ENCODE data around the gene PRDM16.

PRDM16 gene

DNA sequence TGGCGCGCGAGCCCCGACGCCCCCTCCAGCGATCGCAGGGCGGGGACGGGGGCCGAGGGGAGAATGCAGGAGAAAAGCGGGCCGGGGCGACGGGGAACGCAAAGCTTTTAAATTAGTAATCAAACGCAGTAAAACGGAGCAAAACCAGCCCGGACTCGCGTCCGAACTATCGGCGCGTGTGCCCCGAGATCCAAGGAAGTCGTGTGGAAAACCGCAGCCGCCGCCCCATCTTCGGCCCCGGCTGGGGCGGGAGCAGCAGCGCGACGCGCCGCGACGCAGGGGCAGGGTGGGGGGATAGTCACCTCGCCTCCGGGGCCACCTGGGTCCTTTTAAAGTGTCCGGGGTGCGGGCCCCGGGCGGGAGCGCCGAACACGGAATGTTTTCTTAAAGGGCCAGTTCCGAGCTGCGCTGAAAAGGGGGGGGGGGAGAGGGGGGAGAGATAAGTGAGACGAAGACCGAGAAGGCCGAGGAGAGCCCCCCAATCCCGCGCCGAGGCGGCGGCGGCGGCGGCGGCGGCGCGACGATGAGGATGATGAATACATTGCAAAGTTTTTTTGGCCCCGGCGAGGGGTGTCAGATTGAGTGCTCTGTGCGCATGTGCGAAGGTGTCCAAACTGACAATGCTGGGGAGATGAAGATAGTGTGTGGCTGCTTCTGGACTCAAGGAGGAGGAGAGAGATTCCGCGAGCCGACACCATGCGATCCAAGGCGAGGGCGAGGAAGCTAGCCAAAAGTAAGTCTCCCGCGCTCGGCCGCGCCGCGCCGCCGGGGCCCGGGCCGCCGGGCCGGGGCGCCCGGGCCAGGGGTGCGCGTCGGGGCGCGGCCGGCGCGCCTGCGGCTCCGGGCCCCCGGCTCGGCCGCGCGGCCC, at the start of gene PRDM16:
Gene PRDM16, plus strand, starts transcription at position 640 of the 868 bp plus-strand sequence. Its CDS starts 57 bp downstream, at position 697.
- no peak for DNase-seq

DNA sequence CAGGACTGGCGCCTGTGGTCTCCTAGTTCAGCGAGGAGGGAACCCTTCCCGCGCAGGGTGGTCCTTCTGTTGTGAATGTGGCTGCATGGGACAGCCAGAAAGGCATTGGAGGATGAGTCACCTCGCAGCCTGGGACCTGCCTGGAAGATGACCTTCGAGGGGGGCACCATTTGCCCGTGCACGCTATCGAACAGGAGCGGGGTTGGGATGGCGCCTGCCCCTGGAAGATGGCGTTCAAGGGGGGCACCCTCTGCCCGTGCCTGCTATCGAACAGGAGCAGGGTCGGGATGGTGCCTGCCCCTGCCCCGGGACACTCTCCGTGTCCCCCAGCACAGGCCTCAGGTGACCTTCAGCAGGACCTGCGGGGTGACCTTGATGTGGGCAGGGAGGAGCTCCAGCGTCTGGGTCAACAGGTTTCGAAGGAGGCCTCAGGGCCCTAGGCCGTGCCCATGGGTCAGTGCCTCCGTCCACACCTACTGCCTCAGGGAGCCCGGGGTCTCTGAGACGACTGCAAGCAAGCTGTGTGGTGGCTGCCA, 49.4 kb upstream of the PRDM16 start:
- no peak for DNase-seq

DNA sequence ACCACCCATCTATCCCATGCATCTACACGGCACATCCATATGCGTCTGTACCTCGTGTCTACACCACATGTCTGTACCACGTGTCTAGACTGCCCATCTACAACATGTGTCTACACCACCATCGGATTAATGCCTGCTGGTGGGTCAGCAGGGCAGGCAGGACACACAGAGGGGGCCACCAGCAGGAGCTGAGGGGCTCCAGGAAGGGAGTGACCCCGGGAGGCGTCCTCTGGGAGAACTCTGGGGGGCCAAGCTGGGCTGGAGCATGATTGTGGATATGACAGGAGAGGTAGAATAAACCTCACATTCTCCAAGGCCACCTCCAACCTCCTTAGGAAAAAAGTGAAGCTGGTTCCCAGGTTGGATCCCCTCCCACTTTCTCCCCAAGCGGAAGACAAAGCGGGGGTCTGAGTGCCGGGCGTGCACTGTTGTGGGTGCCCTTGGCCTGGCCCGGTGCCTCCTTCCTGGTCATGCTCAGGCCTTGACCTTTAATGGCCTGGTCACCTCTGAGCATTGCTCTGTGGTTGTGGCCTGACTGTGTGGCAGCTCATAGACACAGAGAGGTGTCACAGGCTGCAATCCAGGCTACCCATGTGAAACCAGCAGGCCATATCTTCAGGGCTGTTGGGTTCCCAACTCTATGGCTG, 48.6 kb upstream of the PRDM16 start:
- DNase-seq = no peak

DNA sequence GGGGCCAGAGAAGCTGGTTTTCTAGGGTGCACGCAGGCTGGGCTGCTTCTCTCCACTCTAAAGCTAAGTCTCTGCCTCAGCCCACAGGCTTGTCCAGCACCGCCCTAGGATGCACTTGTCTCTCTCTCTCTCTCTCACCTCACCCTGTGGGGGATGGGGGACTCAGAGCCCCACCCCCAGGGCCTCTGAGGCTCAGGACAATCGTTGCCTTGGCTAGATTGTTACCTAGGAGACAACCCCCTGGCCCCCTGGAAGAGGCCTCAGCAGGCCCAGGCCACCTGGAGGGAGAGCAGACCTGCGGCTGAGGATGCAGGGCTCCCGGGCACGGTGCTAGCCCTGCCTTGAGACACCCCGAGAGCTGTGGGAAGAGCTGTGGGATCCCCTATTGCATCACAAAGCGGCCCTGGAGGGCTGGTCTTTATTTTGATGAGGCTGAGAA, 47.8 kb upstream of the PRDM16 start, which contains the start of gene ACTRT2:
Gene ACTRT2, plus strand, starts transcription at position 235 of the 439 bp plus-strand sequence. CDS start 220 bp downstream, outside the sequence.
- DNase-seq = no peak

DNA sequence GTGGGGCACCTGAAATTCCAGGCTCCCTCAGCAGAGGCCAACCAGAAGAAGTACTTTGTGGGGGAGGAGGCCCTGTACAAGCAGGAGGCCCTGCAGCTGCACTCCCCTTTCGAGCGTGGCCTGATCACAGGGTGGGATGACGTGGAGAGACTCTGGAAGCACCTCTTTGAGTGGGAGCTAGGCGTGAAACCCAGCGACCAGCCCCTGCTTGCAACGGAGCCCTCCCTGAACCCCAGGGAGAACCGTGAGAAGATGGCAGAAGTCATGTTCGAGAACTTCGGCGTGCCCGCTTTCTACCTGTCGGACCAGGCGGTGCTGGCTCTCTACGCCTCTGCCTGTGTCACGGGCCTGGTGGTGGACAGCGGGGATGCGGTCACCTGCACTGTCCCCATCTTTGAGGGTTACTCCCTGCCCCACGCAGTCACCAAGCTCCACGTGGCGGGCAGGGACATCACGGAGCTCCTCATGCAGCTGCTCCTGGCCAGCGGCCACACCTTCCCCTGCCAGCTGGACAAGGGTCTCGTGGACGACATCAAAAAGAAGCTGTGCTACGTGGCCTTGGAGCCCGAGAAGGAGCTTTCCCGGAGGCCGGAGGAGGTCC, 47.1 kb upstream of the PRDM16 start:
- no peak for DNase-seq

DNA sequence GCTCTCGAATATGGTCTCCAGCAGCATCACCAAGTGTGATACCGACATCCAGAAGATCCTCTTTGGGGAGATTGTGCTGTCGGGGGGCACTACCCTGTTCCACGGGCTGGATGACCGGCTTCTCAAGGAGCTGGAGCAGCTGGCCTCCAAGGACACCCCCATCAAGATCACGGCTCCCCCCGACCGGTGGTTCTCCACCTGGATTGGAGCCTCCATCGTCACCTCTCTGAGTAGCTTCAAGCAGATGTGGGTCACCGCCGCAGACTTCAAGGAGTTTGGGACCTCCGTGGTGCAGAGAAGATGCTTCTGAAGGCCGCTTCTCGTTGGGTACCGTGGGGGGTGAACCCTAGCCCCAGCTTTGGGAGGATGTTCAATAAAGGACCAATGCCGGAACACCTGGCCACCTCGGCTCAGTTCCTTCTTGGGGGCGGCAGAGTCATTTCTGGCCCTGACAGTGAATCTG, 46.5 kb upstream of the PRDM16 start:
- no peak for DNase-seq

DNA sequence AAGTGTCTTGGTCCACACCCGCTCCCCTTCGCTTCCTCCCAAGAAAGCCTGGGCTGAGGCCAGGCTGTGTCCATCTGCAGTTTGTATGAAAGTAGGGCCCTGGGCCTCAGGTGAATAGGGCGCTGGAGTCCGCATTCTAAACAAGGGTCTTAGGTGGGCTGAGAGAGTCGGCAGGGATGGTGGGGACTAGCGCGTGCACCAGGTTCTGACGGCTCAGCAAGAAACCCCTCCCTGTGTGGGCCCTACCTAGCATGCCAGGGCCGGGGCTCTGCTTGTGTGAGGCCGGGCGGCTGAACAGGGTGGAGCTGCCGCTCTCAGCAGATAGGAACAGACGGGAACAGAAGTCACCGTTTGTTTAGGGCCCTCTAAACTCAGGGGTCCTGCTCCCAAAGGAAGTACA, 46.0 kb upstream of the PRDM16 start:
- DNase-seq = no peak

DNA sequence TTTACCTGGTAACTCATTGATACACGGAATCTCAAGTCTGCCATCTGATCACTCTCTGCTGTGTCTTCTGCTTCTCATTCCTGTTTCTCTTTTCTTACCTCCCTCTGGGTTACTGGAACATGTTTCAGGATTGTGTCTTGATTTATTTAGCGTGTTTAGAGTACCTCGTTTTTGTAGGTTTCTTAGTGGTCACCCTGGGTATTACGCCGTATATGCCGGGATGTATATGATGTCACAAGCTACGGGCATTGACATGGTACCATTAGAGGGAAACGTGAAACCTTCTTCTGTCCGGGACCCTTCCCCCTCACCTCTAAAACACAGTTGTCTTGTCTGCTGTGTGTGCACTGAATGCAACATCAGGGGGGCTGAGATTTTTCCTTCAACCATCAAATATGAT, 45.0 kb upstream of the PRDM16 start:
- DNase-seq = no peak

DNA sequence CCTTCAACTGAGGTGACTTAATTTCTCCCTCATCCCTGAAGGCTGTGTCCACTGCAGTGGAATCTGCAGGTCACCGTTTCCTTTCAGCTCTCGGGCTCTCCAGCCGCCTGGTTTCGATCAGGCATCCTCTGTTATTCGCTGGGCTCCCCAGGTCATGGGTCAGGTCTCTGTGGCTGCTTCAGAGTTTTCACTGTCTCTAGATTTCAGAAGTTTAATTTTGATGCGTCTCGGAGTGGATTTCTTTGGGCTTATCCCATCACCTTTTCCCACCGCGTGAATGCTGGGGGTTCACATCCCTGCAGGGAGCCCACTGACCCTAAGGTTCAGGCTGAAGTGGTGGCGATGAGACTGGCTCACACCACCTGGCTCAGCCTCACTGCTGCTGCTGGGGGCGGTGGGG, 44.4 kb upstream of the PRDM16 start:
- no peak for DNase-seq

DNA sequence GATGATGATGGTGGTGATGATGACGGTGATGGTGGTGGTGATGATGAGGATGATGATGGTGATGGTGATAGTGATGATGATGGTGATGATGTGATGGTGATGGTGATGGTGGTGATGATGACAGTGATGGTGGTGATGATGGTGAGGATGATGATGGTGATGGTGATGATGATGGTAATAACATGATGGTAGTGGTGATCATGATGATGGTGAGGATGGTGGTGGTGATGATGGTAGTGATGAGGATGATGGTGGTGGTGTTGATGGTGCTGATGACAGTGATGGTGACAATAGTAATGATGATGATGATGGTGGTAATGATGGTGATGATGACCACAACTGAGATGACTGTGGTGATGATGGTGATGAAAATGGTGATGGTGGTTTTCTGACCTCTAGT, 42.9 kb upstream of the PRDM16 start:
- no peak for DNase-seq

DNA sequence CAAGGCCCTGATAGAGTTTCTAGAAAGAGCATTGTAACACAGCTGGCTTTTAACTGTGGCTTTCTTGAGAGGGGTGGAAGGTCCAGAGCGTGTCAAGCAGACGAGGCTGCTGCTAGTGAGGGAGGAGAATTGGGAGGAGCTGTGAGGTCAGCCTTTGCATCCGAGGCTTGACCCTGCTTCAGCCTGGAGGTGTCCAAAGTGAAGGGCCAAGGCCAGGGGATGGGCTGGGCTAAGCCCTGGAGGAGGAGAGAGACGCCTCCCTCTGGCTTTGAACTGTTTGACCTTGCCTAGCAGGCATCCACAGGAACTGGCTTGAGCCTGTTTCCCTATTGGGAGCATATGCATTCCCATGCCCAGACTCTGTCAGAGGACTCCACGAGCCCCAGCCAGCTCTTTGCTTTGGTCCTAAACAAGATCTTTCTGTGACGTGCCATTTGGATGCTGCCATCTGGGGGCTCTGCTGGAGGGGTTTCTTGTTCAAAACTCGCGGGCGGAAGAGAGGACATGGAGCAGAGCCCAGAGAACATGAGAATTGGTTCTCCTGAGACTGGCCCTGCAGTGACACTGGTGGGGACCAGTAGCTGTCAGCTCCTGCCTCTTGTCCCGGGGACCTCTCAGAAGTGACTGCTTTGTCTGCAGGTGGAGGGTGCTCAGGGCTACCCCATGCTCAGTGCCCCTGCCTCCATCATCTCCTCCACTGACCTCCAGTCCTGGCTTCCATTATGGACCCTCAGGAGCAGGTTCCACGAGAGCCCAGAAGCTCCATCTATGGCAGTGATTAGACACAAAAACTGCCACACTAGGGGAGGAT, 42.2 kb upstream of the PRDM16 start:
- no peak for DNase-seq

DNA sequence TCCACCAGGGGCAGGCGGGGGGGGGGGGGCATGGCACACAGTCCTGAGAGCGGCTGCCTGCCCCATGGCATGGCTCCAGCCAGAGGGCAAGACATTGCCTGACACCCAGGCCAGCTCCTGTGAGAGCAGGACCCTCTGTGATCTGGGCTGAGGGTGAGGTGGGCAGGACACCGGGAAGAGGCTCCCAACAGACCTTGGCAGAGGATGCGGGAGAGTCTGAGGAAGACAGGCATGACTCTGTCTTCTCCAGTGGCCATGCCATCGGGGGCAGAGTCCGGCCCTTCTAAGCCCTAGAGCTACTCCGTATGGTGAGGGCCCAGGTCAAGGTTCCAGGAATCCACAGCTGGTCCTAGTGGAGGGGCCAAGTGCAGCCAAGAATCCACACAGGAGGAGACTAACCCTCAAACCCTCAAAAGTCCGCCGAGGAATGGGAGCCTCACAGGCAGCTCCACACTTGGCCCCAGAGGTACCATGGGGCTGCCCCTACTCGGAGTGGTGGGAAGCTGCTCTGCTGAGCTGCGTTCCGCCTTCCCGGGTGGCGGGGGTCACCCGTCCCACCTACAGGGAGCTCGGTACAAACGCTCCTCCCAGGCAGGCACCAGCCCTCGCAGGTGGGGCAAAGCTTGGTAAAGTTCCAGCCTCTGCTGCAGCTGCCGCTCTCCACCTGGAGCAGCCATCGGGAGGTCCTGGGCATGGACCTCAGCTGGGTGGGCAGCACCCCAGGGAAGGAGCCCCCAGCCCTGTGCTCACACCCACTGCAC, 41.2 kb upstream of the PRDM16 start:
- no peak for DNase-seq

DNA sequence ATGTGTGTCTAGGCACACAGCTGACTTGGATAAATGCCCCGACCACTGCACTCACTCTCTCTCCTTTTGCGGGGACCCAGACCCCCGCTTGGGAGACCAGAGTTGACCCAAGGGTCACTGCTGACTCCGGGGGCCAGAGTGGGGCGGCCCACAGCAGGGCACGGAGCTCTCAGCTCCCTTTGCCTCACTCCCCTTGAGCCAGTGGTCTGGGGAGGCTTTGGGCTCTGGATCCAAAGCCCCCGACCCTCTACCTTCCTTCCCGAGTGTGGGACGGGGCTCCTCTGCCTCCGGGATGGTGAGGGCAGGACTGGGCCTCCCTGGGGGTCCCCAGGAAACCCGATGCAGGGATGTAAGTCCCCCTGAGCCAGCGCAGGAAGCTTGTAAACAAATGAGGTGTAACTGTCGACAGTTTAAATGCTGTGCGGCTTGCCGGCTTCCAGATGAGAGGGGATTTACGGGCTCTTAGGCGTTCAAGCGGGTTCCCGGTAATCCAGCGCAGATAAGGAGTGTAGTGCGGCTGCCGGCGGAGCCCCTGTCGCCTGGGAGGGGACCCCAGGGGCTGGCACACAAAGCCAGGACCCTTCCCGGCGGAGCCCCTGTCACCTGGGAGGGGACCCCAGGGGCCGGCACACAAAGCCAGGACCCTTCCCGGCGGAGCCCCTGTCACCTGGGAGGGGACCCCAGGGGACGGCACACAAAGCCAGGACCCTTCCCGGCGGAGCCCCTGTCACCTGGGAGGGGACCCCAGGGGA, 40.3 kb upstream of the PRDM16 start:
- DNase-seq = no peak

DNA sequence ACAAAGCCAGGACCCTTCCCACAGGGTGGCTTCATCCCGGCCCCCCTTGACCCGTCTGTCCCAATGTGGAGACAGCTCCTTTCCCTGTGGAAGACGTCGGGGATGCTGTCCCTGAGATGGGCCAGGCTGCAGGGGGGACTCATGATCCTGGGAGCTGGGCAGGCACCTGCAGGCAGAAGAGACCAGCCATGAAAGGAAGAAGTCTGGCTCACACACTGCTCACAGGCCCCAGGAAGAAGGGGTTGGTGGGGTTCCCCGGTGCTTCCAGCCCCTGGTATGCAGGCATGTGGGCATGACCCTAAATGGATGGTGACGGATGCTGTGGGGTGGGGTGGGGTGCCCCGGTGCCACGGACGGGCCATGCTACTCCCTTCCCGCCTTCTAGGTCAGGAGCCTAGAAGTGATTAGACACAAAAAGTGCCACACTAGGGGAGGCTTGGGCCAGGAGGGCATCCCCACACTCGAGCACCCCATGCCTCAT, 39.5 kb upstream of the PRDM16 start:
- no peak for DNase-seq

DNA sequence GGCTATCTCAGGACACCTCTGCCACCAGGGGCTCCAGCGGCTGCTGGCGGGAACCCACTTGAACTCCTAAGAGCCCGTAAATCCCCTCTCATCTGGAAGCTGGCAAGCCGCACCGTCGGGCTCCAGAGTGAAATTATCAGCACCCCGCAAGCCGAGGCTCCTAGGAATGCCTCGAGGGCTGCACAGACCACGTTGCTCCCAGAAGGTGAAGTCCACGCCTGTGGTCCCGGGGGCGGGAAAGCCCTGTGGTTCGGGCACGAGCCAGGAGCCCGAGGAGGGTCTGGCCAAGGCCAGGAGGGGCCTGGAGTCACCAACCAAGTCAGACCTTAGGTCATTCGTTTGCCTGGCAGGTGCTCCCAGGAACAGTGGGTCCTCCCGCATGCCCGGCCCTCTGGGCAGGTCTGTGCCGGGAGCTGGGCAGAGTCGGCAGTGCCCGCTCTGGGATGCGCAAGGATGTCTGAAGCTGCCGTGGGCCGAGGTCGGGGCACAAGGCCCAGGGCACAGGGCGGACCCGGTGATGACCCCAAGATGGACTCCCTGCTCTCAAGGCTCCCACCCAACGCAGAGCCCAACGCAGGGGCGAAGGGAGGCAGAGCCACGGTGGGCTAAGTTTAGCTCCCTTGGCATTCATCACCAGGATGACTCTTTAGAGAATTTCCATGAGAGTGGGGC, 38.9 kb upstream of the PRDM16 start:
- DNase-seq = no peak

DNA sequence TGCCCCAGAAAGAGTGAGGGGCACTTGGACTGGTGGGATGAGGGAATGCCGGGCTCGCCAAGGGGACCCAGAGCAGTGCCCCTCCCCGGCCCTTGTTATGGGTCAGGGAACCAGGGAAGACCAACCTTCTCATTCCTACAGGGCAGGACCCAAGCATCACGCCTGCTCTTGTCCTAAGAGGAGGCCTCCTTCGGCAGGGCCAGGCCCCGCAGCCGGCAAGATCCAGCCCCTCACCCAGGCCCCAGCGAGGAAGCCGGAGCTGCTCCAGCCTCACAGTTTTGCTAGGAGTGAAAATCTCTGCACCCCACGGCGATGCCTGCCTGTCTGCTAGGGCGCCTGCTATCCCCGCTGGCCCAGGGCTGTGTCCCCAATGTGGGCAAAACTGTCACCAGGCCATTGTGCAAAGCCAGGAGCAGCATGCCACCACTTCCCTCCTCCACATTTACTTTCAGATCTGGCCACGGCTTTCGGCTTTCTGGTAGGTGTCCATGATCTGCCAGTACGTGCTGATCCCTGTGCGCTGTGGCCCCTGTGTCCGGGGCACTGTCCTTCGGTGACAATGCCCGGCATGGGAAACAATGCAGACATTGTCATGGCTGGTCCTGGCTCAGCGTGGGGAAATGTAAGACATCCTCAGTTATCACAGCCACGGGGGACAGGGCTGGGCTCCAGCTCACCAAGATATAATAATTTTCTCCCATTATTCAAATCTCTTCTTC, 38.2 kb upstream of the PRDM16 start:
- no peak for DNase-seq

DNA sequence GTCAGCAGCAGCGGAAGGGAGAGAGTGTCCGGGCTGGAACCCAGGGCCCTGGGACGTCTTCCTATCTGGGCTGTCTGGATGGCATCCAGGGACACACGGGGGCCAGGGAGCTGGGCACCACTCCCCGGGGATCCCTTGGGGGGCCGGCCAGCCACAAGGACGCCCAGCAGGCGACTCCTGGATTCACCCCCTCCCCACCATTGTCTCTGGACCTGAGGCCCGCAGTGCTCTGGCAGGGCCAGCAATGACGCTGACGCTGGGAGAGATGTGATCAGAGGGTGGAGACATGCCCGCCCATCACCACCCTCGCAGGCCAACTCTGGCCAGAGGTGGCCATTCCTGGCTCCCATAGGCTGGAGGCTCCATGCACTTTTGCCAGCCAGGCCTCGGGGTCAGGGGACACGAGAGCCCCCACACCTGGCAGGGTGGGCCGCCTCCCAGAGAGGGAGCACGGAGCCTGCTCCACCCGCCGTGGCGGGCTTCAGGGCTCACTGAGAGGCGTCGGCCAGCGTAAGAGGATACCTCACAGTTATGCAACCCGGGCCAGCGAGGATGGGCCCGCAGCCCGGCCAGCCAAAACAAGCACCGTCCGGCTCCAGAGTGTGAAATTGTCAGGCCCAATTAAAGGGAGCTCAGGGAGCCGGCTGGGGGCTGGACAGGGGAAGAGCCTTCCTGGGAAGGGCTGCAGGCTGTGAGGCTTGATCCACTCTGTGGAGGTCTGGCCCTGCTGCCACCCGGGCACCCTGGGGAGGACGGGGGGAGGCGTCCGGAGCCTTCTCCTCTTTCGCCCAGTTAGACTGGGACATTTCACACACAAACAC, 37.4 kb upstream of the PRDM16 start:
- no peak for DNase-seq

DNA sequence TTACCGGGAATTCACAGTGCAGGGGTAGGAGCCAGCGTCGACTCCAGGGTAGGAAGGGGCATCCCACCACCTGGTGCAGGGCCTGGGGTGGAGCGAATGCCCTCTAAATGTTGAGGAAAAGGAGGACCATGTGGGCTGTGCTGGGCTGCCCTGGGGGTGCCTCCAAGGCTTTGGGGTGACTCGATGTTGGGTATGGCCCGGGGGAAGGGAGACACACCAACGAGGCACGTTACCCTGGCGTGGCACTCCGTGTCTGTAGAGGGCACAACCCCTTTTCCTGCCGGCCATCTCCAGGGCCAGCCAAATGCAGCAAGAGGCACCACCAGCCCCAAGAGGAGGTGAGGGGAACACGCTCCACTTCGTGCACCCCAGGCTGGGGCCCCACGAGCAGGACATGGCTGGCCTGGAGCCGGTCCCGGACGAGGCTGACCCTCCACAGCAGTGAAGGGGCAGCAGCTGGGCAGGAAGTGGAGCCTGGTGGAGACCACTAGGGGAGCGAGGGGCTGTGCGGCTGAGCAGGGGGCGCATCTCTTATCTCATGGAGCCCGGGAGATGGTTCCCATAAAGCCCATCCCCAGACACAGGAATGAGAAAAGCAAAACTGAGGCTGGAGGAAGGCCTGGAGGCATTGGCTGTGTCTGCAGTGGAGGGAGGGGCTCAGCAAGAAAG, 36.5 kb upstream of the PRDM16 start:
- no peak for DNase-seq

Measured in activated naive CD4-positive, alpha-beta T cell treated with Interleukin-2 at 50 U/mL for 16 hours (primary cell).